IMR-90 (cell line): ENCODE results near the gene DKK2. TPM values are rescaled to one million over a fixed set of nuclear protein-coding genes. Genes with fewer than 3 reads are reported as not detected.

Experiments
- ATAC-seq: fragments of 200-7000 bp; cut with Tn5 transposase; 2 replicates; pipeline ENCODE4 v1.9.1; 2020; ENCODE audit warnings: low read depth, mild to moderate bottlenecking, moderate library complexity
- BruUV-seq: library from RNA; stranded (reverse); fragments of 400-500 nt; replicated peaks from 2 replicates; lab custom pipeline; 2021; lab: Mats Ljungman, UMichigan
- CTCF ChIA-PET: fragments of 300-600 bp; formaldehyde crosslinking; extraction: SDS; loops from one replicate; lab custom pipeline; 2021; ENCODE audit warnings: antibody characterized with exemption; lab: Yijun Ruan, JAX
- POLR2A ChIA-PET: fragments of 300-600 bp; sonication (Branson Sonifier 250); formaldehyde crosslinking; loops from one replicate; lab custom pipeline; 2022; ENCODE audit warnings: antibody characterized with exemption; ENCODE audit not compliant: unreplicated experiment; lab: Charles Lee
- DNase-seq: peaks from one replicate; pipeline ENCODE4 v3.0.0; 2013
- H2AFZ ChIP-seq: replicated peaks from 2 replicates; pipeline ENCODE3; 2013; ENCODE audit warnings: low read length, mild to moderate bottlenecking; ENCODE audit not compliant: poor library complexity
- H2AK5ac ChIP-seq: 2 replicates; pipeline ENCODE4 v1.6.1; 2013; ENCODE audit warnings: low read depth, low read length, inconsistent platforms
- H2AK9ac ChIP-seq: replicated peaks from 2 replicates; pipeline ENCODE3; 2013; ENCODE audit warnings: mild to moderate bottlenecking, low read depth, low read length, moderate library complexity; ENCODE audit not compliant: poor library complexity
- H2BK120ac ChIP-seq: 2 replicates; pipeline ENCODE4 v1.6.1; 2013; ENCODE audit warnings: low read depth, low read length, inconsistent platforms
- H2BK15ac ChIP-seq: 3 replicates; pipeline ENCODE4 v1.6.1; 2013; ENCODE audit warnings: low read depth, low read length, inconsistent platforms
- H2BK20ac ChIP-seq: 2 replicates; pipeline ENCODE4 v1.6.1; 2013; ENCODE audit warnings: low read depth, mild to moderate bottlenecking, inconsistent platforms, low read length, moderate library complexity
- H2BK5ac ChIP-seq: 2 replicates; pipeline ENCODE4 v1.6.1; 2013; ENCODE audit warnings: mild to moderate bottlenecking, low read depth, low read length, inconsistent platforms; ENCODE audit not compliant: poor library complexity, severe bottlenecking
- H3K14ac ChIP-seq: replicated peaks from 2 replicates; pipeline ENCODE4 v1.6.1; 2013; ENCODE audit warnings: low read depth, low read length, inconsistent platforms
- H3K18ac ChIP-seq: 2 replicates; pipeline ENCODE4 v1.6.1; 2013; ENCODE audit warnings: low read depth, low read length, control low read depth
- H3K23ac ChIP-seq: 2 replicates; pipeline ENCODE4 v1.6.1; 2013; ENCODE audit warnings: low read depth, low read length, inconsistent platforms
- H3K27ac ChIP-seq: 2 replicates; pipeline ENCODE4 v1.5.1; 2013; ENCODE audit warnings: mild to moderate bottlenecking, control low read depth, low read length; ENCODE audit not compliant: insufficient read depth
- H3K27me3 ChIP-seq: 2 replicates; pipeline ENCODE4 v1.6.1; 2013; ENCODE audit warnings: low read length; ENCODE audit not compliant: control insufficient read depth, insufficient read depth
- H3K36me3 ChIP-seq: 2 replicates; pipeline ENCODE4 v1.6.1; 2013; ENCODE audit warnings: low read length, mixed read lengths; ENCODE audit not compliant: control insufficient read depth, insufficient read depth
- H3K4ac ChIP-seq: 2 replicates; pipeline ENCODE4 v1.6.1; 2013; ENCODE audit warnings: low read depth, low read length, inconsistent platforms
- H3K4me1 ChIP-seq: 2 replicates; pipeline ENCODE4 v1.6.1; 2013; ENCODE audit warnings: low read length, mixed read lengths; ENCODE audit not compliant: control insufficient read depth, insufficient read depth
- H3K4me2 ChIP-seq: 2 replicates; pipeline ENCODE4 v1.6.1; 2013; ENCODE audit warnings: low read depth, mild to moderate bottlenecking, control low read depth, low read length, moderate library complexity
- H3K4me3 ChIP-seq: 2 replicates; pipeline ENCODE4 v1.5.1; 2013; ENCODE audit warnings: low read depth, mild to moderate bottlenecking, control low read depth, low read length, moderate library complexity; ENCODE audit not compliant: insufficient read depth
- H3K56ac ChIP-seq: 2 replicates; pipeline ENCODE4 v1.6.1; 2013; ENCODE audit warnings: low read length, inconsistent platforms; ENCODE audit not compliant: insufficient read depth; ENCODE audit errors: extremely low read depth
- H3K79me1 ChIP-seq, 2 experiments: 2 replicates each; pipeline ENCODE4 v1.6.1; 2013; ENCODE audit warnings: low read length in 2 of 2, inconsistent platforms in 1 of 2, low read depth in 1 of 2
- H3K9ac ChIP-seq: 2 replicates; pipeline ENCODE4 v1.6.1; 2013; ENCODE audit warnings: low read depth, low read length, control low read depth
- H3K9me1 ChIP-seq: 2 replicates; pipeline ENCODE4 v1.6.1; 2013; ENCODE audit warnings: low read length, inconsistent platforms; ENCODE audit not compliant: insufficient read depth
- H3K9me3 ChIP-seq: 2 replicates; pipeline ENCODE4 v1.6.1; 2013; ENCODE audit warnings: low read length; ENCODE audit not compliant: control insufficient read depth, insufficient read depth
- H4K20me1 ChIP-seq: 2 replicates; pipeline ENCODE4 v1.6.1; 2013; ENCODE audit warnings: low read length, inconsistent platforms; ENCODE audit not compliant: insufficient read depth
- H4K5ac ChIP-seq: 2 replicates; pipeline ENCODE4 v1.6.1; 2013; ENCODE audit warnings: mild to moderate bottlenecking, low read depth, low read length, control low read depth
- H4K8ac ChIP-seq, 2 experiments: 2 replicates each; pipeline ENCODE4 v1.6.1; 2013; ENCODE audit warnings: low read depth in 2 of 2, low read length in 2 of 2, control low read depth in 1 of 2, inconsistent platforms in 1 of 2
- H4K91ac ChIP-seq: 2 replicates; pipeline ENCODE4 v1.6.1; 2013; ENCODE audit warnings: low read depth, low read length, inconsistent platforms; ENCODE audit not compliant: insufficient read depth
- BHLHE40 ChIP-seq: fragments of 150-350 bp; IDR thresholded peaks from 2 replicates; pipeline ENCODE4 v1.6.1; 2016; ENCODE audit warnings: mild to moderate bottlenecking, low read depth, low read length
- CEBPB ChIP-seq: IDR thresholded peaks from 2 replicates; pipeline ENCODE4 v1.6.1; 2012; ENCODE audit warnings: low read depth, low read length, improper control_type of control experiment
- CHD1 ChIP-seq: IDR thresholded peaks from 2 replicates; pipeline ENCODE4 v1.6.1; 2012; ENCODE audit warnings: low read depth, low read length, improper control_type of control experiment
- FOS ChIP-seq: fragments of 150-350 bp; IDR thresholded peaks from 2 replicates; pipeline ENCODE4 v1.6.1; 2016; ENCODE audit warnings: low read depth, low read length
- MAFK ChIP-seq: IDR thresholded peaks from 2 replicates; pipeline ENCODE4 v1.6.1; 2012; ENCODE audit warnings: low read depth, low read length, improper control_type of control experiment
- MAZ ChIP-seq: IDR thresholded peaks from 2 replicates; pipeline ENCODE4 v1.6.1; 2012; ENCODE audit warnings: low read depth, mild to moderate bottlenecking, low read length, improper control_type of control experiment, moderate library complexity, borderline replicate concordance
- MXI1 ChIP-seq: IDR thresholded peaks from 2 replicates; pipeline ENCODE4 v1.6.1; 2012; ENCODE audit warnings: low read depth, mild to moderate bottlenecking, low read length, moderate library complexity, borderline replicate concordance
- NFE2L2 ChIP-seq: fragments of 150-350 bp; IDR thresholded peaks from 2 replicates; pipeline ENCODE4 v1.6.1; 2016; ENCODE audit warnings: low read depth, mild to moderate bottlenecking, low read length
- POLR2A ChIP-seq: IDR thresholded peaks from 2 replicates; pipeline ENCODE4 v1.6.1; 2012; ENCODE audit warnings: mild to moderate bottlenecking, low read depth, low read length
- RAD21 ChIP-seq: IDR thresholded peaks from 2 replicates; pipeline ENCODE4 v1.6.1; 2012; ENCODE audit warnings: low read length, improper control_type of control experiment
- RCOR1 ChIP-seq: IDR thresholded peaks from 2 replicates; pipeline ENCODE4 v1.6.1; 2012; ENCODE audit warnings: mild to moderate bottlenecking, low read length, improper control_type of control experiment; ENCODE audit not compliant: insufficient replicate concordance
- RFX5 ChIP-seq: IDR thresholded peaks from 2 replicates; pipeline ENCODE4 v1.8.0; 2012; ENCODE audit warnings: low read depth, mild to moderate bottlenecking, low read length, moderate library complexity
- SMC3 ChIP-seq: fragments of 150-350 bp; IDR thresholded peaks from 2 replicates; pipeline ENCODE4 v1.6.1; 2016; ENCODE audit warnings: low read depth, mild to moderate bottlenecking, antibody characterized with exemption, low read length, moderate library complexity
- USF2 ChIP-seq: fragments of 150-350 bp; IDR thresholded peaks from 2 replicates; pipeline ENCODE4 v1.6.1; 2017; ENCODE audit warnings: mild to moderate bottlenecking, antibody characterized with exemption, low read length, low read depth
- WGBS, 2 experiments: methylation state at CpG; one replicate each; pipeline versions ENCODE4 v1.1.5 to v1.1.7; 2013; ENCODE audit warnings: missing lambda C conversion rate in 2 of 2; ENCODE audit not compliant: insufficient read length in 1 of 2; ENCODE audit errors: extremely low coverage in 2 of 2; 5-methylcytosine and 5-hydroxymethylcytosine counted together
- dilution Hi-C: fragments of 300-500 bp; cut with HindIII; formaldehyde crosslinking; loops from one replicate; pipeline ENCODE4 v1.14.3; 2018; ENCODE audit warnings: low sequenced_read_pairs; ENCODE audit not compliant: unreplicated experiment
- in situ Hi-C: fragments of 300-500 bp; cut with MboI; formaldehyde crosslinking; loops from 3 replicates; pipeline ENCODE4 v1.14.3; 2019; ENCODE audit warnings: low sequenced_read_pairs, inconsistent platforms, mixed read lengths
- intact Hi-C: fragments of 100-400 bp; cut with micrococcal nuclease; formaldehyde crosslinking; loops from 2 replicates; pipeline ENCODE4 v1.10.0; 2022
- polyA plus RNA-seq, 3 experiments: library from polyadenylated mRNA; depleted of rRNA; stranded (reverse); fragments of >200 nt; gene quantifications; 2 replicates each; pipeline ENCODE4 v1.2.3, GENCODE V29; 2012; ENCODE audit warnings: low replicate concordance in 1 of 3
- total RNA-seq: library from RNA; depleted of rRNA; stranded (reverse); fragments of >200 nt; gene quantifications from 2 replicates; pipeline ENCODE4 v1.2.3, GENCODE V29; 2012
- TF ChIP-seq, protein P1 (sequence below): fragments of 150-350 bp; IDR thresholded peaks from 2 replicates; pipeline ENCODE4 v1.6.1; 2016; ENCODE audit warnings: low read depth, mild to moderate bottlenecking, low read length, moderate library complexity, borderline replicate concordance
- TF ChIP-seq, protein P2 (sequence below): conservative IDR thresholded peaks from 2 replicates; pipeline ENCODE4 v1.5.1; 2012; ENCODE audit warnings: mild to moderate bottlenecking, low read depth, low read length, improper control_type of control experiment

The DKK2 gene
- total and polyA plus RNA-seq, 2 of the 4 experiments (the other 2 are of a cell fraction): 0.39 to 0.72 TPM

GRCh38 chr4:106909486-106910188, 126.5 kb downstream of the DKK2 start:
- H3K9me1 ChIP-seq: no peaks in the 10 kb centered on the region
- peaks cover 2% of the 10 kb centered on the region; the same call in 1 of the 2 replicates for H3K9me3 ChIP-seq
- no peak overlapping the region for H3K4me3 ChIP-seq
- no peak overlapping the region for H2AK5ac ChIP-seq
- no peak for TF ChIP-seq USF2
- TF ChIP-seq RCOR1: no peak
- TF ChIP-seq CHD1: no peak
- no peak for TF ChIP-seq MAFK
- TF ChIP-seq FOS: no peak
- no peak for TF ChIP-seq MAZ
- no peak for TF ChIP-seq SMC3
- TF ChIP-seq, protein P1, sequence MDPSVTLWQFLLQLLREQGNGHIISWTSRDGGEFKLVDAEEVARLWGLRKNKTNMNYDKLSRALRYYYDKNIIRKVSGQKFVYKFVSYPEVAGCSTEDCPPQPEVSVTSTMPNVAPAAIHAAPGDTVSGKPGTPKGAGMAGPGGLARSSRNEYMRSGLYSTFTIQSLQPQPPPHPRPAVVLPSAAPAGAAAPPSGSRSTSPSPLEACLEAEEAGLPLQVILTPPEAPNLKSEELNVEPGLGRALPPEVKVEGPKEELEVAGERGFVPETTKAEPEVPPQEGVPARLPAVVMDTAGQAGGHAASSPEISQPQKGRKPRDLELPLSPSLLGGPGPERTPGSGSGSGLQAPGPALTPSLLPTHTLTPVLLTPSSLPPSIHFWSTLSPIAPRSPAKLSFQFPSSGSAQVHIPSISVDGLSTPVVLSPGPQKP: no peak
- TF ChIP-seq, protein P2, sequence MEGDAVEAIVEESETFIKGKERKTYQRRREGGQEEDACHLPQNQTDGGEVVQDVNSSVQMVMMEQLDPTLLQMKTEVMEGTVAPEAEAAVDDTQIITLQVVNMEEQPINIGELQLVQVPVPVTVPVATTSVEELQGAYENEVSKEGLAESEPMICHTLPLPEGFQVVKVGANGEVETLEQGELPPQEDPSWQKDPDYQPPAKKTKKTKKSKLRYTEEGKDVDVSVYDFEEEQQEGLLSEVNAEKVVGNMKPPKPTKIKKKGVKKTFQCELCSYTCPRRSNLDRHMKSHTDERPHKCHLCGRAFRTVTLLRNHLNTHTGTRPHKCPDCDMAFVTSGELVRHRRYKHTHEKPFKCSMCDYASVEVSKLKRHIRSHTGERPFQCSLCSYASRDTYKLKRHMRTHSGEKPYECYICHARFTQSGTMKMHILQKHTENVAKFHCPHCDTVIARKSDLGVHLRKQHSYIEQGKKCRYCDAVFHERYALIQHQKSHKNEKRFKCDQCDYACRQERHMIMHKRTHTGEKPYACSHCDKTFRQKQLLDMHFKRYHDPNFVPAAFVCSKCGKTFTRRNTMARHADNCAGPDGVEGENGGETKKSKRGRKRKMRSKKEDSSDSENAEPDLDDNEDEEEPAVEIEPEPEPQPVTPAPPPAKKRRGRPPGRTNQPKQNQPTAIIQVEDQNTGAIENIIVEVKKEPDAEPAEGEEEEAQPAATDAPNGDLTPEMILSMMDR: no peak
- no peak for TF ChIP-seq BHLHE40
- TF ChIP-seq MXI1: no peak
- TF ChIP-seq RFX5: no peak
- no peak for TF ChIP-seq CEBPB
- TF ChIP-seq RAD21: no peak
- no peak for TF ChIP-seq NFE2L2
- no peak for TF ChIP-seq POLR2A
- H2AK9ac ChIP-seq: no peak overlapping the region
- WGBS, 2 experiments: no CpG with 5 or more reads among the region's 1 CpG
- H3K14ac ChIP-seq: no peak overlapping the region
- no peak overlapping the region for H3K27ac ChIP-seq
- H2BK20ac ChIP-seq: no peak overlapping the region
- H4K5ac ChIP-seq: no peak overlapping the region
- intact Hi-C loops: no loop called here
- H3K9ac ChIP-seq: no peak overlapping the region
- no TSS peak for BruUV-seq
- no peak overlapping the region for H3K56ac ChIP-seq
- no peak overlapping the region for H4K91ac ChIP-seq
- no peaks in the 10 kb centered on the region for H3K4me1 ChIP-seq
- H3K18ac ChIP-seq: no peak overlapping the region
- H2AFZ ChIP-seq: no peak overlapping the region
- no peak overlapping the region for H3K4ac ChIP-seq
- H3K23ac ChIP-seq: no peak overlapping the region
- H4K8ac ChIP-seq: no peak overlapping the region
- ChIA-PET CTCF (no interaction called here), POLR2A (no interaction called here)
- H2BK5ac ChIP-seq: no peak overlapping the region
- ATAC-seq: no peak
- DNase-seq: no peak
- in situ Hi-C loops: no loop called here
- no peak overlapping the region for H2BK120ac ChIP-seq
- no peaks in the 10 kb centered on the region for H3K27me3 ChIP-seq
- no peaks in the 10 kb centered on the region for H3K79me1 ChIP-seq
- dilution Hi-C loops: no loop called here
- H4K20me1 ChIP-seq: no peaks in the 10 kb centered on the region
- no peak overlapping the region for H2BK15ac ChIP-seq
- H3K4me2 ChIP-seq: no peak overlapping the region
- H3K36me3 ChIP-seq: no peaks in the 10 kb centered on the region
